ENCODE results near the gene CD9. TPM values are rescaled to one million over a fixed set of nuclear protein-coding genes. Genes with fewer than 3 reads are reported as not detected.
A peak's percentile ranks its signal among the peaks of the same experiment; 100 is the strongest.

Gene CD9
- total RNA-seq, 2 experiments from 2014 or later, result 3.1 to 3.3 TPM

- H3K27me3 Mint-ChIP-seq (ENCODE audit: low read depth), result peaks cover 19% of the 10 kb centered on the region
- H3K9me3 Mint-ChIP-seq, result no peaks in the 10 kb centered on the region
- H3K4me1 Mint-ChIP-seq (ENCODE audit: low read depth), result peaks cover 6% of the 10 kb centered on the region
- intact Hi-C loops (cut with micrococcal nuclease), result no loop called here
- DNase-seq, result no peak
- no peak overlapping the region for H3K27ac Mint-ChIP-seq
- CTCF ChIA-PET, result interaction anchor here (1.4 to 6.0 kb wide), 5 partner anchors 13 to 239 kb away, joined by 5 to 69 read pairs (median 6); no protein-coding TSS in a partner anchor
- H3K36me3 Mint-ChIP-seq (ENCODE audit: low read depth), result no peaks in the 10 kb centered on the region
- no peak overlapping the region for H3K4me3 Mint-ChIP-seq
Observed at GRCh38 chr12:6276956-6277620, 76.9 kb downstream of the CD9 start.

GRCh38 chr12:6277982-6278438 is 77.8 kb downstream of the CD9 start:
- Mint-ChIP-seq H3K36me3 (ENCODE audit: low read depth) (no peaks in the 10 kb centered on the region), H3K9me3 (no peaks in the 10 kb centered on the region), H3K27me3 (ENCODE audit: low read depth) (peaks cover 19% of the 10 kb centered on the region), H3K27ac (peak overlapping the region; percentile 71), H3K4me1 (ENCODE audit: low read depth) (peaks cover 6% of the 10 kb centered on the region), H3K4me3 (peak overlapping the region; percentile 75)
- DNase-seq, result peak; percentile 48
- CTCF ChIA-PET, result interaction anchor here (0.6 to 6.0 kb wide), 11 partner anchors 14 to 240 kb away, joined by 3 to 69 read pairs (median 5); no protein-coding TSS in a partner anchor
- intact Hi-C loops (cut with micrococcal nuclease), result loop anchor here (1.0 kb wide), 2 partner anchors 83 to 215 kb away; no protein-coding TSS in a partner anchor

GRCh38 chr12:6278439-6279255 is 78.4 kb downstream of the CD9 start:
- Mint-ChIP-seq H3K36me3 (ENCODE audit: low read depth) (no peaks in the 10 kb centered on the region), H3K4me1 (ENCODE audit: low read depth) (peaks cover 6% of the 10 kb centered on the region), H3K9me3 (no peaks in the 10 kb centered on the region), H3K27me3 (ENCODE audit: low read depth) (peaks cover 17% of the 10 kb centered on the region), H3K27ac (peak overlapping the region; percentile 71), H3K4me3 (peak overlapping the region; percentile 75)
- CTCF ChIA-PET, result interaction anchor here (0.5 to 6.0 kb wide), 37 partner anchors 10 to 286 kb away, joined by 3 to 69 read pairs (median 4); partner anchors contain the start of gene CD9
- intact Hi-C loops (cut with micrococcal nuclease), result loop anchor here (1.0 kb wide), 2 partner anchors 83 to 215 kb away; no protein-coding TSS in a partner anchor
- DNase-seq, result peak; percentile 80

- peaks cover 17% of the 10 kb centered on the region for H3K27me3 Mint-ChIP-seq (ENCODE audit: low read depth)
- no peak overlapping the region for H3K4me3 Mint-ChIP-seq
- H3K4me1 Mint-ChIP-seq (ENCODE audit: low read depth), result peaks cover 6% of the 10 kb centered on the region
- H3K36me3 Mint-ChIP-seq (ENCODE audit: low read depth), result no peaks in the 10 kb centered on the region
- DNase-seq, result no peak
- H3K27ac Mint-ChIP-seq, result no peak overlapping the region
- CTCF ChIA-PET, result interaction anchor here (0.5 to 6.0 kb wide), 34 partner anchors 9 to 285 kb away, joined by 3 to 69 read pairs (median 4); partner anchors contain the start of gene CD9
- no peaks in the 10 kb centered on the region for H3K9me3 Mint-ChIP-seq
- intact Hi-C loops (cut with micrococcal nuclease), result no loop called here
Observed at GRCh38 chr12:6279256-6279628, 79.0 kb downstream of the CD9 start.

- Mint-ChIP-seq H3K27me3 (ENCODE audit: low read depth) (peaks cover 17% of the 10 kb centered on the region), H3K4me1 (ENCODE audit: low read depth) (peaks cover 6% of the 10 kb centered on the region), H3K27ac (no peak overlapping the region), H3K36me3 (ENCODE audit: low read depth) (no peaks in the 10 kb centered on the region), H3K4me3 (no peak overlapping the region), H3K9me3 (no peaks in the 10 kb centered on the region)
- no peak for DNase-seq
- intact Hi-C loops (cut with micrococcal nuclease), result no loop called here
- CTCF ChIA-PET, result interaction anchor here (0.6 to 6.0 kb wide), 17 partner anchors 9 to 242 kb away, joined by 3 to 69 read pairs (median 5); partner anchors contain the start of gene CD9
Observed at GRCh38 chr12:6279631-6280030, 79.4 kb downstream of the CD9 start.

GRCh38 chr12:6280053-6280469 is 79.9 kb downstream of the CD9 start:
- no peak overlapping the region for H3K27ac Mint-ChIP-seq
- H3K9me3 Mint-ChIP-seq, result no peaks in the 10 kb centered on the region
- no peak for DNase-seq
- intact Hi-C loops (cut with micrococcal nuclease), result no loop called here
- peaks cover 6% of the 10 kb centered on the region for H3K4me1 Mint-ChIP-seq (ENCODE audit: low read depth)
- no peaks in the 10 kb centered on the region for H3K36me3 Mint-ChIP-seq (ENCODE audit: low read depth)
- CTCF ChIA-PET, result interaction anchor here (0.6 to 6.0 kb wide), 7 partner anchors 19 to 216 kb away, joined by 3 to 69 read pairs (median 6); partner anchors contain the start of gene CD9
- H3K27me3 Mint-ChIP-seq (ENCODE audit: low read depth), result peaks cover 17% of the 10 kb centered on the region
- H3K4me3 Mint-ChIP-seq, result no peak overlapping the region

GRCh38 chr12:6280672-6281071 is 80.5 kb downstream of the CD9 start:
- CTCF ChIA-PET, result interaction anchor here (1.0 to 6.0 kb wide), 2 partner anchors 85 to 87 kb away, joined by 3 to 69 read pairs; no protein-coding TSS in a partner anchor
- Mint-ChIP-seq H3K4me1 (ENCODE audit: low read depth) (peaks cover 6% of the 10 kb centered on the region), H3K27ac (no peak overlapping the region), H3K36me3 (ENCODE audit: low read depth) (no peaks in the 10 kb centered on the region), H3K27me3 (ENCODE audit: low read depth) (peaks cover 17% of the 10 kb centered on the region), H3K9me3 (no peaks in the 10 kb centered on the region), H3K4me3 (no peak overlapping the region)
- intact Hi-C loops (cut with micrococcal nuclease), result no loop called here
- no peak for DNase-seq

GRCh38 chr12:6281081-6281809 is 81.0 kb downstream of the CD9 start:
- Mint-ChIP-seq H3K4me1 (ENCODE audit: low read depth) (peaks cover 6% of the 10 kb centered on the region), H3K9me3 (no peaks in the 10 kb centered on the region), H3K27me3 (ENCODE audit: low read depth) (peaks cover 17% of the 10 kb centered on the region), H3K36me3 (ENCODE audit: low read depth) (no peaks in the 10 kb centered on the region), H3K4me3 (no peak overlapping the region), H3K27ac (no peak overlapping the region)
- DNase-seq, result no peak
- intact Hi-C loops (cut with micrococcal nuclease), result no loop called here
- CTCF ChIA-PET, result no interaction called here

- H3K9me3 Mint-ChIP-seq, result no peaks in the 10 kb centered on the region
- H3K36me3 Mint-ChIP-seq (ENCODE audit: low read depth), result no peaks in the 10 kb centered on the region
- peaks cover 14% of the 10 kb centered on the region for H3K27me3 Mint-ChIP-seq (ENCODE audit: low read depth)
- no peak overlapping the region for H3K27ac Mint-ChIP-seq
- DNase-seq, result no peak
- CTCF ChIA-PET, result interaction anchor here (3.1 kb wide), 1 partner anchor 87 kb away, joined by 43 read pairs; no protein-coding TSS in a partner anchor
- H3K4me1 Mint-ChIP-seq (ENCODE audit: low read depth), result peaks cover 6% of the 10 kb centered on the region
- H3K4me3 Mint-ChIP-seq, result no peak overlapping the region
- intact Hi-C loops (cut with micrococcal nuclease), result no loop called here
Observed at GRCh38 chr12:6282453-6282840, 82.2 kb downstream of the CD9 start.

- DNase-seq, result no peak
- peaks cover 11% of the 10 kb centered on the region for H3K27me3 Mint-ChIP-seq (ENCODE audit: low read depth)
- no peaks in the 10 kb centered on the region for H3K36me3 Mint-ChIP-seq (ENCODE audit: low read depth)
- intact Hi-C loops (cut with micrococcal nuclease), result no loop called here
- H3K27ac Mint-ChIP-seq, result no peak overlapping the region
- no peak overlapping the region for H3K4me3 Mint-ChIP-seq
- CTCF ChIA-PET, result interaction anchor here (0.6 to 4.5 kb wide), 34 partner anchors 10 to 1790 kb away, joined by 3 to 43 read pairs (median 4); no protein-coding TSS in a partner anchor
- H3K9me3 Mint-ChIP-seq, result no peaks in the 10 kb centered on the region
- no peaks in the 10 kb centered on the region for H3K4me1 Mint-ChIP-seq (ENCODE audit: low read depth)
Observed at GRCh38 chr12:6284273-6284672, 84.1 kb downstream of the CD9 start.

- DNase-seq, result peak; percentile 70
- Mint-ChIP-seq H3K9me3 (no peaks in the 10 kb centered on the region), H3K4me3 (no peak overlapping the region), H3K27ac (no peak overlapping the region), H3K27me3 (ENCODE audit: low read depth) (peaks cover 3% of the 10 kb centered on the region), H3K36me3 (ENCODE audit: low read depth) (no peaks in the 10 kb centered on the region), H3K4me1 (ENCODE audit: low read depth) (no peaks in the 10 kb centered on the region)
- intact Hi-C loops (cut with micrococcal nuclease), result loop anchor here (1.0 kb wide), 3 partner anchors 90 to 297 kb away; no protein-coding TSS in a partner anchor
- CTCF ChIA-PET, result interaction anchor here (0.6 to 4.5 kb wide), 24 partner anchors 10 to 296 kb away, joined by 3 to 43 read pairs (median 6); no protein-coding TSS in a partner anchor
Observed at GRCh38 chr12:6285063-6285477, 84.9 kb downstream of the CD9 start.
